ENCODE data around the gene ECT2L.
"Not testable (repeated sequence)": the region's sequence is repeated elsewhere in the genome, so short reads cannot be mapped to it uniquely, and the experiment has no call there.

Gene ECT2L

DNA sequence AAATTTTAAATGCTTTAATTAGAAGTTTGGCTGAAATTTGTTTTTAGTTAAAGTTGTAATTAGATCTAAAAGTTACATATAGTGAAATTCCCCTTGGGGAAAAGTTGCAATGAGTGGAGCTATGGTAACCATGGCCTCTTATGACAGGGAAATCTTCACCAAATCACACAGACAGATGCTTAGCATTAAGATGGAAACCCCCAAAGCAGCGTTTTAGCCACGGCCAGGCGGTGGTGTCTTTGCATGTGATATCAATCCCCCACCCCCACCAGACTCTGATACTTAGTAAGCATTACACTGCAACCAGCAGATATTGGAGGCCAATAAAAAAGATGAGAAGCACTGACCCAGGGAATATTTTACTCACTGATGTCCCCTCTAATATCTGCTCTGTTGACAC is 116.4 kb downstream of the ECT2L start:
- POLR2A ChIA-PET (ENCODE audit: low non-redundant PET): no interaction called here
- H3K27ac ChIP-seq: no peak overlapping the region
- TF ChIP-seq, protein P1, sequence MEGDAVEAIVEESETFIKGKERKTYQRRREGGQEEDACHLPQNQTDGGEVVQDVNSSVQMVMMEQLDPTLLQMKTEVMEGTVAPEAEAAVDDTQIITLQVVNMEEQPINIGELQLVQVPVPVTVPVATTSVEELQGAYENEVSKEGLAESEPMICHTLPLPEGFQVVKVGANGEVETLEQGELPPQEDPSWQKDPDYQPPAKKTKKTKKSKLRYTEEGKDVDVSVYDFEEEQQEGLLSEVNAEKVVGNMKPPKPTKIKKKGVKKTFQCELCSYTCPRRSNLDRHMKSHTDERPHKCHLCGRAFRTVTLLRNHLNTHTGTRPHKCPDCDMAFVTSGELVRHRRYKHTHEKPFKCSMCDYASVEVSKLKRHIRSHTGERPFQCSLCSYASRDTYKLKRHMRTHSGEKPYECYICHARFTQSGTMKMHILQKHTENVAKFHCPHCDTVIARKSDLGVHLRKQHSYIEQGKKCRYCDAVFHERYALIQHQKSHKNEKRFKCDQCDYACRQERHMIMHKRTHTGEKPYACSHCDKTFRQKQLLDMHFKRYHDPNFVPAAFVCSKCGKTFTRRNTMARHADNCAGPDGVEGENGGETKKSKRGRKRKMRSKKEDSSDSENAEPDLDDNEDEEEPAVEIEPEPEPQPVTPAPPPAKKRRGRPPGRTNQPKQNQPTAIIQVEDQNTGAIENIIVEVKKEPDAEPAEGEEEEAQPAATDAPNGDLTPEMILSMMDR (conservative IDR thresholded peaks at IDR 0.05; ENCODE audit: low read depth): no peak
- DNase-seq (ENCODE audit: low spot score): no peak
- CTCF ChIA-PET: interaction anchor here (0.6 kb wide), 2 partner anchors 22 to 53 kb away, joined by 3 to 8 read pairs; no protein-coding TSS in a partner anchor

DNA sequence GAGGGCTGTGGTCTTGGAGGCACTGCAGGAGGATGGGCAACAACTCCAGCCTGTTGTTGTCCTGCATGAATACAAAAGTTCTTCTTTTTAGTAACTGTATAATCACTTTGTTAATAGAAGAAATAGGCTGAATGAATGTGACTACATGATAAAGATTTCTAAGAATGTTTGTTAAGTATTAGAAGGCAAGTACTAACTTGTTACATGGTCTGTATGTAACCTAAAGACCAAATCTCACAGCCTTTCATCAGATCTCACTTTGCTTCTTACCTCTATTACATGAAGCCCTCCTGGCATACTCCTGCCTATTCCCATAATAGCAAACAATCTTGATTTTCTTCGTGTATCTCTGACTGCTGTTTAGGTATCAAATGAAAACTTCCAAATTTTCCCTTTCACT is 118.8 kb downstream of the ECT2L start:
- H3K27ac ChIP-seq: no peak overlapping the region
- peak; percentile 50 for DNase-seq (ENCODE audit: low spot score)
- ChIA-PET CTCF (no interaction called here), POLR2A (ENCODE audit: low non-redundant PET) (no interaction called here)
- TF ChIP-seq, protein P1 (conservative IDR thresholded peaks at IDR 0.05; ENCODE audit: low read depth): no peak

DNA sequence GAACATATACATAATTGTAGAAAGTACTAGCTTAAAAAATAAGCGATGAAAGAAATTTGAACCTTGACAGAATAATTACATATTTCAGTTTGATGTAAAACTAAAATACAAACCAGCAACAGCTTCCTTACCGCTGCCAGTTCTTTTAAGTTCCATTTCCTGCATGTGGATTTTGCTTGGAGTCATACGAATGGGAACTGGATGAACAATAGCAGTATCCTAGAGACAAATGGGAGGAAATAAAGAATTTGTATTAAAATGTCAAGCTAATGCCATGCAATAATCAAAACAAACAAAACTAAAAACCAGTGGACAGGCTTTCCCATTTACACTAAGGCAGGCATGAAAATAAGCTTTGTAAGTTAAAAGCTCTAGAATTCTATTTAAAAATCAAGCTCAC is 125.0 kb downstream of the ECT2L start:
- TF ChIP-seq, protein P1 (conservative IDR thresholded peaks at IDR 0.05; ENCODE audit: low read depth): no peak
- ChIA-PET CTCF (interaction anchor here (0.6 to 0.7 kb wide), 2 partner anchors 47 to 102 kb away, joined by 3 read pairs; no protein-coding TSS in a partner anchor), POLR2A (ENCODE audit: low non-redundant PET) (no interaction called here)
- no peak for DNase-seq (ENCODE audit: low spot score)
- H3K27ac ChIP-seq: no peak overlapping the region

DNA sequence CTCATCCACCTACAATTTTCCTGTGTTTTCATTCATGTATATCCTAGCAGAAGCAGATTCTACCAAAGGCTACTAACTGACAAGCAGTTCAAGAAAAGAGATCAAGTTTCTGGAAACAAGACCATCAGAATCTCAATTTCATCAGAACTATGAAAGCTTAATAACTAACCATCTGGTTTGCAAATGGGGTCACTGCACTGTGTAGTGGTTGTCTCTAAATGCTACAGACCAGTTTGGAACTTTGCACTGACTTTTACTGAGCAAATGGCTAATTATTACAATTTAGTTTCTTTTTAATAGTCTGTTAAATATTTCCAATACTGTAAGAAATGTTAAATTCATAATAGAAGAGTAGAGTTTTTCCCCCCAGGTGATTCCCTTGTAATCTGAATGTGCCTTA is 127.7 kb downstream of the ECT2L start:
- H3K27ac ChIP-seq: no peak overlapping the region
- CTCF ChIA-PET: no interaction called here
- TF ChIP-seq, protein P1 (conservative IDR thresholded peaks at IDR 0.05; ENCODE audit: low read depth): no peak
- POLR2A ChIA-PET (ENCODE audit: low non-redundant PET): no interaction called here
- no peak for DNase-seq (ENCODE audit: low spot score)

DNA sequence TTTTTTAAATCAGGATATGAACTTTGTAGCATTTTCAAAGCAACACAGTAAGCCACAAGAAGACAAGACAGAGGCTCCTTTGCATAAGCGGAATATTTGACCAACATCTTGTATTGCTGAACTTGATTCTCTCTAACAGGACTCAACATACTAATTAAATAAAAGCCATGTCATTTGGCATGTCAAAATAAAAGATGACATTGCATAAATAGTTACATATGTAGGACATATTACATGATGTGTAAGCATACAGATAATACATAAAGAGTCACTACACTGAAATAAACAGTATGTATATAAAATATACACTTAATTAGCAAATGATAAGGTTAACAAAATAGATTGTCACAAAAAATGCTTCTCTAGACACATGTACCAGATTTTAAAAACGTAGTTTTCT is 129.9 kb downstream of the ECT2L start:
- DNase-seq (ENCODE audit: low spot score): no peak
- POLR2A ChIA-PET (ENCODE audit: low non-redundant PET): no interaction called here
- TF ChIP-seq, protein P1 (conservative IDR thresholded peaks at IDR 0.05; ENCODE audit: low read depth): no peak
- CTCF ChIA-PET: no interaction called here
- H3K27ac ChIP-seq: no peak overlapping the region

DNA sequence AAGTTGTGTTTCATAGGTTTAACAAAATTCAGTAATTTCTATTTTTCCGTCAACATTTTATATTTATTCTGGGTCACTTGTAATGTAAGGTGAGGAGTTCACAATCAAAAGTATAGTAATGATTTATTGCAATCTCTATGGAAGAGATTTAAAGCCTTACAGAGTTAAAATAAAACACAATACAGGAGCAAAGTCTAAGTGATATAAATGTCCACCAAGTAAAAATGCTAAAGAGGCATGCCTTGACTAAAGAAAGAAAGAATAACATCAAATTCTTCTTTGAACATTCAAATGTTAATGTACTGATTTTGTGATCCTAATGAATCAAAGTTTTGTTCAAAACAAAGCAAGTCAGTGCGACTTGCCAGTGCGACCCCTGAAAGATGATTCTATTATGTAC is 130.7 kb downstream of the ECT2L start:
- H3K27ac ChIP-seq: no peak overlapping the region
- CTCF ChIA-PET: no interaction called here
- TF ChIP-seq, protein P1 (conservative IDR thresholded peaks at IDR 0.05; ENCODE audit: low read depth): no peak
- POLR2A ChIA-PET (ENCODE audit: low non-redundant PET): no interaction called here
- DNase-seq (ENCODE audit: low spot score): no peak

DNA sequence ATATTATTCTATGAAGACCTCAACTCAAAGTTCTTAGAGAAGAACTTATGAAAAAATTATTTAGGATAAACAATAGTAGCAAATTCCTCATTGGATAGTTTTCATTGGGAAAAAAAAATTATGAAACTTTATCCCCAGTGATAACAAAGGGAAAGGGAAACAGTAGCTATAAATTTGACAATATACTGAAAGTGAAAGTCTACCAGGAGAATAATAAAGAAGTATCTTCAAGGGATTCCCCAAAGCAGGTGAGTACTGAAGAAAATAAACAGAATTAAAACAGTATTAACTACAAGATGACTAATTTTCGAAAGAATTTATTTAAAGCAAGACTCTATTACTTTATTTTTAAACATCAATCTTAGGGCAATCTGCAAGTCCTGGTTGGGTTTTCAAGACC is 135.8 kb downstream of the ECT2L start:
- ChIA-PET CTCF (no interaction called here), POLR2A (ENCODE audit: low non-redundant PET) (no interaction called here)
- TF ChIP-seq, protein P1 (conservative IDR thresholded peaks at IDR 0.05; ENCODE audit: low read depth): no peak
- DNase-seq (ENCODE audit: low spot score): no peak
- no peak overlapping the region for H3K27ac ChIP-seq

DNA sequence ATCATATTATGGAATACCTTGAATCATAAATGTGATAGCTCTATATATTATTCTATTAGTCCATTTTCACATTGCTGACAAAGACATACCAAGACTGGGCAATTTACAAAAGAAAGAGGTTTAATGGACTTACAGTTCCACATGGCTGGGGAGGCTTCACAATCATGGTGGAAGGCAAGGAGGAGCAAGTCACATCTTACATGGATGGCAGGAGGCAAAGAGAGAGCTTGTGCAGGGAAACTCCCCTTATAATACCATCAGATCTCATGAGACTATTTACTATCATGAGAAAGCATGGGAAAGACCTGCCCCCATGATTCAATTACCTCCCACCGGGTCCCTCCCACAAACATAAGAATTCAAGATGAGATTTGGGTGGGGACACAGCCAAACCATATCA is 141.0 kb downstream of the ECT2L start:
- CTCF ChIA-PET: interaction anchor here (0.6 kb wide), 1 partner anchor 63 kb away, joined by 4 read pairs; no protein-coding TSS in a partner anchor
- H3K27ac ChIP-seq; POLR2A ChIA-PET (ENCODE audit: low non-redundant PET); DNase-seq (ENCODE audit: low spot score): not testable (repeated sequence)

Data from RWPE1 (cell line).